Activated naive CD8-positive, alpha-beta T cell treated with anti-CD3 and anti-CD28 coated beads, Interleukin-2, amount 10 ng/mL, durations not matched to agents 7 days and 5 days (primary cell): ENCODE results near the gene UNC93A. TPM values are rescaled to one million over a fixed set of nuclear protein-coding genes. Genes with fewer than 3 reads are reported as not detected.
A peak's percentile ranks its signal among the peaks of the same experiment; 100 is the strongest.
"Not testable (repeated sequence)": the region's sequence is repeated elsewhere in the genome, so short reads cannot be mapped to it uniquely, and the experiment has no call there.

Source experiments
- ATAC-seq: fragments of 150-1000 bp; cut with Tn5 transposase; one replicate; pipeline ENCODE4 v1.10.0; 2021; ENCODE audit warnings: low read depth, moderate library complexity
- POLR2A ChIA-PET: fragments of 350-600 bp; sonication (Branson Sonifier 250); formaldehyde crosslinking; loops from one replicate; lab custom pipeline; 2021; ENCODE audit warnings: antibody characterized with exemption; lab: Charles Lee
- DNase-seq: peaks from one replicate; pipeline ENCODE4 v3.0.0; 2021
- H3K27ac Mint-ChIP-seq: one replicate; pipeline ENCODE4 v1.8.0; 2022; ENCODE audit warnings: mild to moderate bottlenecking, mixed read lengths
- H3K27me3 Mint-ChIP-seq: one replicate; pipeline ENCODE4 v1.8.0; 2022; ENCODE audit warnings: mild to moderate bottlenecking, moderate library complexity, mixed read lengths
- H3K36me3 Mint-ChIP-seq: one replicate; pipeline ENCODE4 v1.8.0; 2021; ENCODE audit warnings: mild to moderate bottlenecking, mixed read lengths
- H3K4me1 Mint-ChIP-seq: one replicate; pipeline ENCODE4 v1.8.0; 2021; ENCODE audit warnings: mixed read lengths
- H3K4me3 Mint-ChIP-seq: one replicate; pipeline ENCODE4 v1.8.0; 2022; ENCODE audit warnings: mild to moderate bottlenecking, moderate library complexity, mixed read lengths
- H3K9me3 Mint-ChIP-seq: one replicate; pipeline ENCODE4 v1.8.0; 2021; ENCODE audit warnings: mixed read lengths
- total RNA-seq, 2 experiments: library from RNA; stranded (reverse); gene quantifications; one replicate each; pipeline ENCODE4 v1.2.3, GENCODE V29; 2021

Gene UNC93A
- total RNA-seq, 2 experiments from 2014 or later, result not detected

DNA sequence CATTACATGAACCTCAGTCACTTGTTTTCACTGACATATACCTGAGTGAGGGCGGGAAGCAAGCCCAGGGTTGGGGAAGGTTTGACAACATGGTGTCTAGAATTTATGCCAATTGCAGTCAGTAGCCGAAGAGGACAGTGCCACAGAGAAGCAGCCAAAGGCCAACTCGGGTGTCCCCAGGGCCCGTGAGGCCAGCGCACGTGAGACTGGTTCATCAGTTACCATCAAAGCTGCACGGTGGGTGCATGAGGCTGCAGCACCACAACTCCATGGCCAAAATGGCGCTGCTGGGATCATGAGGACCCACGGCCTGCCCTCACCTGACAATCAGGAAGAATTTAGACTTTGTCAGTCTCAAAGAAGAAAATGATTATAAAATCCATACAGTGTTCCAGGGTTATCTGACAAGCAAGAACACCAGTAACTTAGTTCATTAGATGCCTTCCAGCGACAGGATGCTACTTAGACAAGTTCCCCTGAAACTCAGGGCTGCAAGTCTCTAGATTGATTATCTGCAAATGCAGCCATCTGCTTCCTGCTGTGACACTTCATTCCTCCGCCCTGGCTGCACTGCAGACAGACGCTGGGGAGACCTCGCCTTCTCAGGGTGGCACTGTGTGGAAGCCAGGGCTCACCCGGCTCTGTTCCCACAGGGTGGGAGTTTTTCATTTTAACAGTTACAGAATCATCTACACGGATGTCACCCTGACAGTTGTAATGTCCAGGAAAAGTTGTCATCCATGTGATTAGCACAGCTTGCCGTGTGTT is 12.8 kb upstream of the UNC93A start:
- H3K27ac Mint-ChIP-seq, ATAC-seq, H3K36me3 Mint-ChIP-seq, POLR2A ChIA-PET, H3K9me3 Mint-ChIP-seq, H3K4me3 Mint-ChIP-seq, DNase-seq, H3K4me1 Mint-ChIP-seq: not testable (repeated sequence)
- peaks cover 22% of the 10 kb centered on the region for H3K27me3 Mint-ChIP-seq

DNA sequence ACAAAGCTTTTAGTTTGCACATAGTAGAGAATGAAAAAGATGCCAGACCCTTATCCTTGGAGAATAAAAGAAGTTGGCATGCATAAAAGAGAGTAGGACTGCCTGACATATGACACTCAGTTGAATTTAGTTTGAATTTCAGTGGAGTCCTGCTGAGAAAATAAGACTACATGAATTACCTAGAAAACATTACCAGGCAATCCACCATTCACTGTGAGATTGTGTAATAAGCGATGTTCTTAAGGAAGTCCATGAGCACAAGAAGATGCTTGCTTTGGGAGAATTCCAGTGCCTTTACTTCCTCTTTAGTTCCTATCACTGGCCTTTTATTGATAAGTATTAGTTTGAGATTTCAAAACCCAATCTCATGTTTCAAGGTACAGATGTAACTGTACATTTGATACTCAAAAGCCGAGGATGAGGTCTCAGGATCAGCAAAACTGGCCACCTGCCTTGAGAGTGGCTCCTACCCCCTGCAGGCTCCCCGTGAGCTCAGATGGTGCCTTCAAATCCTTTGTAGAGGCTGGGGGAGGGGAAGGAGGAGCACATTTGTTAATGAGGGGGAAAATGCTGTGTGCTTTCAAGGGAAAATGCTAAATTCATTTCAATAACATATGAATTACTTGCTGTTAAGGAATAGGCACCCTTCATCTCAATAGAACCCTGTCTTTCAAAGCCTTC is 11.2 kb upstream of the UNC93A start:
- Mint-ChIP-seq H3K4me3 (no peak overlapping the region), H3K9me3 (no peaks in the 10 kb centered on the region), H3K27ac (no peak overlapping the region), H3K27me3 (peaks cover 22% of the 10 kb centered on the region), H3K4me1 (no peaks in the 10 kb centered on the region), H3K36me3 (no peaks in the 10 kb centered on the region)
- ATAC-seq (no peak), DNase-seq (no peak)
- POLR2A ChIA-PET, result no interaction called here

DNA sequence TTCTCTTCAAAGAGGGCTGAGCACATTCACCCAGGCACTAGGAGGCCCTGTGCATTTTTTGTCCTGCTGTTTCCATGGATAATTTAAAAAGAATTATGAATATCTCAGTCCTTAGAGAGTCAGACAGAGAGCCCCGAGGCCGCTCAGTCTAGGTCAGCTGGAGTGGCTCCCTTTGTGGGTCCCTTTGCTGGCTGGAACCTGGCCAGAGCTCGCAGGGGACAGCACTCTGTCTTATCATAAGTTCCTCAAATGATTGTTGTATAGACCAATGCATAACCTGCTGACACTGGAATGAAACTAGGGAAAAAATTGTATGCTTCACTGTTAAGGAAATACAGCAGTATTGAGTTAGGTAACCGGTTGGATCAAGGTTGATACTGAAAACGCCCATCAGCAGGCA is 10.6 kb upstream of the UNC93A start:
- H3K4me3 Mint-ChIP-seq, H3K9me3 Mint-ChIP-seq, H3K36me3 Mint-ChIP-seq, H3K4me1 Mint-ChIP-seq, H3K27ac Mint-ChIP-seq, DNase-seq, ATAC-seq, POLR2A ChIA-PET: not testable (repeated sequence)
- H3K27me3 Mint-ChIP-seq, result peaks cover 22% of the 10 kb centered on the region

DNA sequence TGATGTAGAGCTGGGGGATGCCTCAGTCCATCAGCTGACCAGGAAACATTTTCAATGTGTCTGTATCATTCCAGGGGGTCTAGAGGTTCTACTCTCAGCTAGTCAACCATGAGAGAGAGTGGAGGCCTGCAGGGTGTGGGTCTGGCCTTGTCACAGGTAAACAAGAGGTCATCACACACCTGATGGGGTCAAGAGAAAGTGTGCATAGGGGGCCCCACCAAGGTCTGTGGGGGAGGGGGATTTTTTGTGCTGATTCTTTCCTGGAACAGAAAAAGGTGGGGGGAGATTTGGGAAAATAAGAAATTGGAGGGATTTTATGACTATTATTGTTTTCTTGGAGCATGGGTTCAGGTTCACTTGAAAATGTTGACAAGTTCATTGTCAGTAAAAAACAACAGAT is 8.9 kb upstream of the UNC93A start:
- Mint-ChIP-seq H3K4me3 (no peak overlapping the region), H3K4me1 (no peaks in the 10 kb centered on the region), H3K36me3 (no peaks in the 10 kb centered on the region), H3K9me3 (no peaks in the 10 kb centered on the region), H3K27me3 (peaks cover 15% of the 10 kb centered on the region), H3K27ac (no peak overlapping the region)
- DNase-seq (no peak), ATAC-seq (no peak)
- POLR2A ChIA-PET, result no interaction called here

DNA sequence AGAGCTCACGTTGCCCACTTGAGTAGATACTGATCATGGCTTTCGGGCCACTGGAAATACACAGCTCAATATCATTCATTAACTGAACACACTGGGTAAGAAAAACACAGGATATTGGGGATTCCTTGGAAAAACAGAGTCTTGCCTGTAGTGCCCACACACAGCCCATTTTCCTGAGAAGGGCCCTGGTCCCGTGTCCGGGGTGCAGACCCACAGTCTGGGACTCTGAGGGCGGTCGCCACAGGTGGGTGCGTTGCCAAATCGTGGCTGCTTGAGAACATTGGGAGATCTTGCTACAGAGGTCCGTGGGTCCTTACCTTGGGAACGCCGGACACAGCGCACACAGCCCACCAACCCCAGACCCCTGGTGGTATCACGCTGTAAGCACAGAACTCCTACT is 6.5 kb upstream of the UNC93A start:
- peaks cover 13% of the 10 kb centered on the region for H3K27me3 Mint-ChIP-seq
- not testable (repeated sequence) for DNase-seq

DNA sequence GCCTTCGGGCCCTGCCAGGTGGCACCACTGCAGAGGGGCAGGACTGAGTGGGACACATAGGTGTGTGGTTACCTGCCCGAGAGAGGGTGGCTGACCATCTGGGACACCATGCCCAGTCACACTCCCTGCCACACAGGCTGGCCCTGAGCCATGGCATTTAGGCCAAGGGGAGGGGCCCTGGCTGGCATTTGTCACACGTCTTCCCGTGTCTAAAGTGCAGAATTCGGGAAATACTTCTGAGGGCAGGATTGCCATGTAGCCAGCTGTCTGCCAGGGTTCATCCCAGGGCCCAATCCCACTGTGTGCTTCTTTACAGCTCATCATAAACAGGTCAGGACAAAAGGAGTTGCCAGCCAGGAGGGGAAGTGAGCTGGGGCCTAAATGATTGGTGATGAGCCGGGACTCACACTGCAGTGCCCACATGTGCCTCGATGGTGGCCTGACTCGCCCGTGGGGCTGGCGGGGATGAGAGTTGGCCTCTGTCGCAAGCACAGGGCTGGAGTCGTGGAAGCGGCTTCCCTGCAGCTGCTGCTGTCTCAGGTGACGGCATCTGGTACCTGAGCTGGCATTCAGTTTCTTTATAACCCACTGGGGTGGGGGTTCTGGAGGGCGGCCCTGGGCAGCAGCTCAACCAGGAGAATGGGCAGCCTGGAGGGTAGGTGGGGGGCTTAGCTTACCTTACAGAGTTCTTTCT is 5.9 kb upstream of the UNC93A start:
- POLR2A ChIA-PET, result no interaction called here
- no peaks in the 10 kb centered on the region for H3K4me1 Mint-ChIP-seq

More for the DNA sequence above, 6.5 kb upstream of the UNC93A start:
- H3K9me3 Mint-ChIP-seq, H3K4me3 Mint-ChIP-seq, POLR2A ChIA-PET, ATAC-seq, H3K4me1 Mint-ChIP-seq, H3K36me3 Mint-ChIP-seq, H3K27ac Mint-ChIP-seq: not testable (repeated sequence)

DNA sequence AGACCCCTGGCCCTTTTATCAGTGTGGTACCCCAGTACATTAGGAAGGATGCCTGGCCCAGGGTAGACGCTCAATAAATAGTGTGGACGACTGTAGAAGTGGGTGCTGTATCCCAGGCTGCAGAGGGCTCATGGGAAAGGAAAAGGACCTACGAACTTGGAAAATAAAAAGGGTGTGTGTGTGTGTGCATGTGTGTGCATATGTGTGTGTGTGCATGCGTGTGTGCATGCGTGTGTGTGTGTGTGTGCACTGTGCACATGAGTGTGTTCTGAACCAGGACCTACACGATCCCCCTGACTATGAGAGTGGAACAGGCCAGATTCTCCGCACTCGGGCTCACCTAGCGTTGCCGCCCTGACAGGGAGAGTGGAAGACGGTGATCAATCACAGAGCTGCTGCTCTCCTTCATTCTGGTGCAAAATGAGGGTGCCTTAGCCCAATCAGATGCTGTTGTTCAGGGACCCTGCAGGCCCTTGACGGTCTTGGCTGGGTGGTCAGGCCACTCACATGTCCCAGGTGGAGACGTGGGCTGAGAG is 3.5 kb upstream of the UNC93A start:
- Mint-ChIP-seq H3K27ac (no peak overlapping the region), H3K4me3 (no peak overlapping the region), H3K4me1 (no peaks in the 10 kb centered on the region), H3K27me3 (peaks cover 7% of the 10 kb centered on the region), H3K36me3 (no peaks in the 10 kb centered on the region), H3K9me3 (no peaks in the 10 kb centered on the region)
- DNase-seq (no peak), ATAC-seq (no peak)
- POLR2A ChIA-PET, result interaction anchor here (0.7 kb wide), 2 partner anchors 12 to 207 kb away, joined by 3 to 4 read pairs; no protein-coding TSS in a partner anchor

More for the DNA sequence above, 5.9 kb upstream of the UNC93A start:
- Mint-ChIP-seq H3K4me3 (no peak overlapping the region), H3K27me3 (peaks cover 9% of the 10 kb centered on the region), H3K27ac (no peak overlapping the region), H3K36me3 (no peaks in the 10 kb centered on the region), H3K9me3 (no peaks in the 10 kb centered on the region)
- no peak for ATAC-seq
- no peak for DNase-seq

DNA sequence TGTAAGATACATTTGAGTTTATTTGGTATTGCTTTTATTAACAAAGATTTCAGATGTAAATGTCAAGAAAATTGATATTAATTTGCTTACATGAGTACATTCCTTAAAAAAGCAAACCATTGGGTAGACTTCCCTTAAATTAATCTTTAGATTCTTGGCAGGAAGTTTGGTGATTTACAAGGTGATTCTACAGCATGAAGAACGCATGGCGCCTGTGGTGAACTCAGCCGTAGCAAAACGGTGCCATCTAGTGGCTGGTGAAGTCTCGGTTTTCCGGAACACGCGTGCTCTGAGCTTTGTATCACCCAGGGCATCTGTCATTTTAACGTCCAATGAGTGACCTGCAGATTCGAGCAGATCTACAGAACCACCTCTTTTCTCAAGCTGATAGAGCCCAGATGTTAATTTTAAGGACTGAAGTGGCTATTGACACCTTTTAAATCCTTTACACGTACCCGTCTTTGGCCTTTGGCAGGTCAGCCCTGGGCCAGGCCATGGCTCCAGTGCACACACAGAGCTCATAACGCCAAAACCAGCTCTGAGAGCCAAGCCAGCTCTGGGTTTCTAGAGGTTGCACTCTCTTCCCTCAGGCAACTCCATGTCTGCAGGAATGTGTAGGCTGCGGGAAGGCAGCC is 2.4 kb upstream of the UNC93A start:
- H3K36me3 Mint-ChIP-seq, DNase-seq, H3K4me3 Mint-ChIP-seq, H3K9me3 Mint-ChIP-seq, H3K27me3 Mint-ChIP-seq, H3K4me1 Mint-ChIP-seq, POLR2A ChIA-PET, H3K27ac Mint-ChIP-seq: not testable (repeated sequence)
- ATAC-seq, result peak; percentile 78

DNA sequence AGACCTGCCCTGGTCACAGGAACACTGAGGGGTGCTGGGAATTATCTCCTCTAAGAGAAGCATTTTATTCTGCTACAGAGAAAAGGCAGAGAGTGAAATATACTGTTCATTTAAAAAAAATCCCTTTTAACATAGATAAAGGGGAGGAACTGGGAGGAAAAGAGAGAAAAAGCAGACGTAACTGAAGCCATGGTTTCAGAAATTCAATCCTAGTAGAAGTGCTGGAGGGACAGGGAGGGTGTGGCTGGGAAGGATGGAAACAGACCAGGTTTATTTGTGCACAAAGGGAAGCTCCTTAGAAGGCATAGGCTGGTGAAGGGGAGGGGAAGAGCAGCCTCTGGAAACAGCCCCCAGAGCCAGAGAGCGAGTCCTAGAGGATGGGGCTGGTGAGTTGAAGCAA is 1.8 kb upstream of the UNC93A start:
- H3K4me3 Mint-ChIP-seq, DNase-seq, ATAC-seq, H3K27ac Mint-ChIP-seq, H3K9me3 Mint-ChIP-seq, POLR2A ChIA-PET, H3K27me3 Mint-ChIP-seq, H3K4me1 Mint-ChIP-seq, H3K36me3 Mint-ChIP-seq: not testable (repeated sequence)

DNA sequence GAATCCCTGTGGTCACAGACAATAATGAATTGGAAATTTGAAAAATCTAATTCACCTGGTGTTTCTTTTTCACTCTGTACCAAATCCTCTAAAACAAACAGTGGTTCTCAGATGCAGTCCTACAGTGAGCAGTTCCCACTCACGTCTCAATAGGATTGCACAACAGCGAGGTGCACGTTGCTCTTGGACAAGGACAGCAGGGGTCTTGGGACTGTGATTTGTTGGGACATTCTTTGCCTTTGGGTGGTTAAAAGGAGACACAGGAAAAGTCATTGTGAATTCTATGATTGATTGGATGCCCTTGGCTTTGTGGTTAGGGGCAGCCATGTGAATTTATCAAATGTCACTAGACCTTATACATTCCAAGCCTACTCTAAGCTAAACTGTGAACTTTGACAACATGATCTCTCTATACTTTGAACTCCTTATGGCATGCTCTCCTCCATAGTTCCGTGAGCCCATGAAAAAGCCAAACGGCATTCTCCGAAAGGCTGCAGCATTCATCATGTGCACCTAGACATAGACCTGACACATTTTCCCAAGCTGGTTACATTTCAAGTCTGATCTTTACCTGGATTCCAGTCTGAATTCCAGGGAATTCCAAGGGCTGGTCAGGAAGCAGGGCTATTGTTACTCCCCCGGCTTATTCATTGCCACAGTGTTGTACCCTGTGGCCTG is 647 bp downstream of the UNC93A start:
- Mint-ChIP-seq H3K4me3 (no peak overlapping the region), H3K9me3 (no peaks in the 10 kb centered on the region), H3K27me3 (peaks cover 7% of the 10 kb centered on the region), H3K27ac (no peak overlapping the region), H3K36me3 (no peaks in the 10 kb centered on the region), H3K4me1 (no peaks in the 10 kb centered on the region)
- no peak for ATAC-seq
- POLR2A ChIA-PET, result no interaction called here
- DNase-seq, result no peak

DNA sequence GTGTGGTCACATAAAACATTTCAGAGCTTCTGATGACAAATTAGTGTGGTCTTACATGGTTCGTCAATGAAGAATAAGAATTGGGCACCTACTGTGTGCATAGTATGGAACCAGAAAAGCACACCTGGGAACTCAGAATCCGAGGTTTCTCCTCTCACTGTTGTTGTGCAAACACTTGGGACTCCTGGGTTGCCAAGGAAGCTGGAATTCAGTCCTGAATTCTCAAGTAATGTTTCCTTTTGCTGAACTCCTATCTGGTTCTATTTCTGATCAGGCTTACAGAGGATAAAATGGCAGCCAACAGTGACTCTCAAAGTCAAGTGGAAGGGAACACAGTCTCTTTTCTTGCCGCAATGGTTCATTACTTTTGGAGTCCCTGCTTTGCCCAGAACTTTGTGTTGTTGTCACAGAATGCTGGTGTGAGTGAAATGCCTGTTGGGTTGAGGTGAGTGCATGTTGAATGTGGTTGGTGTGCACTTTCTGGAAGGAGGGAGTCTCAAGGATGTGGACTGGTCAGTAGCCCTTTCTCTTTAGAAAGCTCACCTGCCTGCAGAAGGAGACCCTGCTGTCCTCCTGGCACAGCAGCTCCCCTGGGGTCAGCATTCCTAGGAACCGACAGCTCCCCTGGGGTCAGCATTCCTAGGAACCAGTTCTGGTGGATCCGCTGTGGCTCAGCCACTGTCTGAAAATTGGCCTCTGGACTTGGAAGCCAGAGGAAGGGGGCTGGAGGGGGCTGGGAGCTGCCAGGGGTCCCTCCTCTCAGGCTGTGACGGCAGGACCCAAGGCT is 1.4 kb downstream of the UNC93A start:
- no peak for DNase-seq
- H3K9me3 Mint-ChIP-seq, result no peaks in the 10 kb centered on the region
- H3K4me3 Mint-ChIP-seq, result no peak overlapping the region
- no peak overlapping the region for H3K27ac Mint-ChIP-seq
- no peak for ATAC-seq
- peaks cover 7% of the 10 kb centered on the region for H3K27me3 Mint-ChIP-seq
- POLR2A ChIA-PET, result no interaction called here
- no peaks in the 10 kb centered on the region for H3K4me1 Mint-ChIP-seq
- no peaks in the 10 kb centered on the region for H3K36me3 Mint-ChIP-seq

DNA sequence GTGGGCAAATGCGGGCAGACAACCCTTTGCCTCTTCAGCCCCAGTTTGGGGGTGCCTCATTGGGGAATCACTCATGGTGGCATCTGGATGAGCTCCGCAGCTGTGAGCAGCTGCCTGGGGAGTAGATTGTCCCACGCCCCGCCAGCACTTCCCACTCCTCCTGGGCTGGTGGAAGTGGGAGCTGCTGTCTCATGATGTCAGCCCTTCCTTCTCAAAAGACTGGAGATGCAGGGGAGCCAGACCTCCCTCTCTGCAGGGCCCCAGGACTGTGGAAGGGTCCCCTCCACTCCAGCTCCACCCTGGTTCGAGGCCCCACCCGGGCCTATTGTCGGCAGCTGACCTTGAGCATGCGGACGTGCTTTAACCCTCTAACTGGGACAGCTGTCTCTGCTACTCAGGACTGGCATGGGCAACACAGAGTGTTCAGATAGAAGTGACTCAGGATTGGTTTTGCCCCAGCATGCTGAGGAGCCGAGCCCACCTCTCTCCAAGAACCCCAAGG is 2.0 kb downstream of the UNC93A start:
- Mint-ChIP-seq H3K36me3 (no peaks in the 10 kb centered on the region), H3K9me3 (no peaks in the 10 kb centered on the region), H3K4me1 (no peaks in the 10 kb centered on the region), H3K27me3 (peaks cover 7% of the 10 kb centered on the region), H3K4me3 (no peak overlapping the region), H3K27ac (no peak overlapping the region)
- POLR2A ChIA-PET, result no interaction called here
- DNase-seq (no peak), ATAC-seq (no peak)
